K562 (cell line): ENCODE measurements around the gene RBPJ. TPM values are rescaled to one million over a fixed set of nuclear protein-coding genes. Genes with fewer than 3 reads are reported as not detected.

ENCODE experiments used
- ATAC-seq: fragments of 200-7000 bp; cut with Tn5 transposase; 3 replicates; pipeline ENCODE4 v1.9.1; 2020; ENCODE audit warnings: moderate library complexity
- BruUV-seq: library from RNA; stranded (reverse); fragments of 400-500 nt; replicated peaks from 2 replicates; lab custom pipeline; 2021; lab: Mats Ljungman, UMichigan
- CTCF ChIA-PET: fragments of 300-600 bp; formaldehyde crosslinking; extraction: SDS; loops from one replicate; lab custom pipeline; 2021; ENCODE audit warnings: low intra/inter-chr PET ratio; lab: Yijun Ruan, JAX
- POLR2A ChIA-PET: fragments of 300-600, 350-650 bp; sonication (Branson Sonifier 250); formaldehyde crosslinking; extraction: SDS; loops from one replicate; lab custom pipeline; 2021; ENCODE audit warnings: antibody characterized with exemption, inconsistent platforms; lab: Yijun Ruan, JAX
- DNase-seq, 4 experiments: peaks; one replicate each; pipeline versions ENCODE4 v3.0.0 to v3.0.0-alpha.2; 2011 to 2018; ENCODE audit warnings: low spot score in 3 of 4, mixed read lengths in 3 of 4; ENCODE audit errors: extremely low read depth in 1 of 4
- FAIRE-seq: peaks from 2 replicates; lab custom pipeline; 2011; peaks lifted over from hg19 to GRCh38; lab: Jason Lieb, UNC
- H2AFZ ChIP-seq: 2 replicates; pipeline ENCODE4 v1.6.0; 2011; ENCODE audit warnings: low read depth, low read length, control low read depth, inconsistent platforms
- H3K27ac ChIP-seq: fragments of 200-600 bp; 3 replicates; pipeline ENCODE4 v1.8.0; 2011; ENCODE audit warnings: low read depth, mild to moderate bottlenecking, control low read depth, inconsistent platforms, low read length, moderate library complexity, mixed read lengths; ENCODE audit errors: extremely low read depth
- H3K27me3 ChIP-seq, 2 experiments: fragments of 300-600 bp in 1 of 2; 2 replicates in 1 of 2; 3 replicates in 1 of 2; pipeline versions ENCODE4 v1.6.0 to v1.8.0; 2011; ENCODE audit warnings: inconsistent platforms in 2 of 2, low read length in 2 of 2, mild to moderate bottlenecking in 1 of 2, mixed read lengths in 1 of 2, moderate library complexity in 1 of 2; ENCODE audit not compliant: control insufficient read depth in 2 of 2, insufficient read depth in 2 of 2
- H3K36me3 ChIP-seq: fragments of 300-600 bp; 3 replicates; pipeline ENCODE4 v1.8.0; 2011; ENCODE audit warnings: mild to moderate bottlenecking, low read length, inconsistent platforms; ENCODE audit not compliant: control insufficient read depth, insufficient read depth
- H3K4me1 ChIP-seq, 2 experiments: fragments of 200-600 bp in 1 of 2; replicated peaks in 1 of 2; 2 replicates in 1 of 2; 3 replicates in 1 of 2; pipeline versions ENCODE4 v1.5.1 to v1.8.0; 2011; ENCODE audit warnings: inconsistent platforms in 2 of 2, low read length in 2 of 2, mild to moderate bottlenecking in 1 of 2, mixed read lengths in 1 of 2, moderate library complexity in 1 of 2; ENCODE audit not compliant: control insufficient read depth in 2 of 2, insufficient read depth in 2 of 2
- H3K4me2 ChIP-seq: 2 replicates; pipeline ENCODE4 v1.6.1; 2011; ENCODE audit warnings: low read length, control low read depth, inconsistent platforms, mixed read lengths; ENCODE audit not compliant: insufficient read depth
- H3K4me3 ChIP-seq: fragments of 200-600 bp; sonication (generic), shearing (Covaris generic); 2 replicates; pipeline ENCODE4 v1.5.1; 2016; ENCODE audit warnings: control low read depth, inconsistent platforms
- H3K79me2 ChIP-seq: fragments of 200-600 bp; 3 replicates; pipeline ENCODE4 v1.8.0; 2011; ENCODE audit warnings: low read length, inconsistent platforms; ENCODE audit not compliant: control insufficient read depth, insufficient read depth
- H3K9ac ChIP-seq, 2 experiments: 2 replicates each; pipeline versions ENCODE4 v1.6.0 to v1.6.1; 2011; ENCODE audit warnings: low read depth in 2 of 2, low read length in 2 of 2, control low read depth in 1 of 2, inconsistent platforms in 1 of 2, mild to moderate bottlenecking in 1 of 2, mixed read lengths in 1 of 2; ENCODE audit not compliant: insufficient read depth in 1 of 2
- H3K9me1 ChIP-seq: one replicate; pipeline ENCODE4 v1.6.0; 2011; ENCODE audit warnings: inconsistent platforms, mild to moderate bottlenecking, low read length, moderate library complexity; ENCODE audit not compliant: control insufficient read depth, insufficient read depth
- H3K9me3 ChIP-seq: replicated peaks from 2 replicates; pipeline ENCODE4 v1.5.1; 2011; ENCODE audit warnings: low read depth, low read length, inconsistent platforms; ENCODE audit not compliant: control insufficient read depth, insufficient read depth
- H4K20me1 ChIP-seq: replicated peaks from 2 replicates; pipeline ENCODE4 v1.6.1; 2011; ENCODE audit warnings: low read length, inconsistent platforms, mixed read lengths; ENCODE audit not compliant: control insufficient read depth, insufficient read depth
- DACH1 ChIP-seq: fragments of 450-650 bp; IDR thresholded peaks from 2 replicates; pipeline ENCODE4 v1.6.1; 2018; ENCODE audit not compliant: partially characterized antibody
- DEAF1 ChIP-seq: fragments of 450-650 bp; formaldehyde crosslinking; IDR thresholded peaks from 2 replicates; pipeline ENCODE4 v1.4.0; 2020; ENCODE audit warnings: mild to moderate bottlenecking, moderate library complexity
- ELK3 ChIP-seq: fragments of 450-650 bp; formaldehyde crosslinking; IDR thresholded peaks from 2 replicates; pipeline ENCODE4 v1.4.0; 2020; ENCODE audit warnings: mild to moderate bottlenecking
- FOXO4 ChIP-seq: fragments of 450-650 bp; formaldehyde crosslinking; IDR thresholded peaks from 2 replicates; pipeline ENCODE4 v1.4.0; 2020; ENCODE audit warnings: mild to moderate bottlenecking, moderate library complexity
- HDAC8 ChIP-seq: fragments of 450-650 bp; IDR thresholded peaks from 2 replicates; pipeline ENCODE4 v1.6.1; 2016; ENCODE audit warnings: mild to moderate bottlenecking, missing genetic modification characterization, moderate library complexity, missing compliant biosample characterization
- KLF13 ChIP-seq: fragments of 450-650 bp; IDR thresholded peaks from 2 replicates; pipeline ENCODE4 v1.6.1; 2016; ENCODE audit warnings: missing genetic modification characterization, low read depth, mild to moderate bottlenecking, missing compliant biosample characterization, moderate library complexity, borderline replicate concordance
- MAFF ChIP-seq: IDR thresholded peaks from 2 replicates; pipeline ENCODE4 v1.6.1; 2012; ENCODE audit warnings: low read length, improper control_type of control experiment
- NFE2L1 ChIP-seq: fragments of 450-650 bp; IDR thresholded peaks from 2 replicates; pipeline ENCODE4 v1.6.1; 2016; ENCODE audit warnings: missing genetic modification characterization, low read depth, mild to moderate bottlenecking, missing compliant biosample characterization, moderate library complexity, borderline replicate concordance
- PHF8 ChIP-seq: fragments of 200-600 bp; sonication (generic); IDR thresholded peaks from 2 replicates; pipeline ENCODE4 v1.6.1; 2012; ENCODE audit warnings: mixed run types, mild to moderate bottlenecking, inconsistent platforms, low read length, moderate library complexity, borderline replicate concordance
- PYGO2 ChIP-seq: fragments of 450-650 bp; IDR thresholded peaks from 2 replicates; pipeline ENCODE4 v1.6.1; 2016; ENCODE audit warnings: mild to moderate bottlenecking, missing genetic modification characterization, moderate library complexity, missing compliant biosample characterization
- ZC3H11A ChIP-seq: IDR thresholded peaks from 2 replicates; pipeline ENCODE4 v1.6.1; 2012; ENCODE audit warnings: low read depth, low read length, improper control_type of control experiment
- ZSCAN32 ChIP-seq: fragments of 450-650 bp; formaldehyde crosslinking; IDR thresholded peaks from 2 replicates; pipeline ENCODE4 v1.4.0; 2020; ENCODE audit warnings: mild to moderate bottlenecking, moderate library complexity
- WGBS: fragments of 100-300 bp; shearing (Covaris generic); methylation state at CpG from one replicate; pipeline ENCODE4 v1.1.6; 2016; ENCODE audit warnings: low coverage, mixed read lengths; ENCODE audit not compliant: insufficient coverage; ENCODE audit errors: missing lambda C conversion rate; 5-methylcytosine and 5-hydroxymethylcytosine counted together
- in situ Hi-C: fragments of 300-500 bp; cut with MboI; formaldehyde crosslinking; loops from 4 replicates; pipeline ENCODE4 v1.15.0; 2018; ENCODE audit warnings: inconsistent platforms, mixed read lengths
- intact Hi-C: fragments of 100-400 bp; cut with micrococcal nuclease; formaldehyde crosslinking; loops from 2 replicates; pipeline ENCODE4 v1.14.2; 2022
- polyA plus RNA-seq, 8 experiments: library from polyadenylated mRNA; depleted of rRNA in 4 of 8; stranded (reverse) in 5 of 8; unstranded in 3 of 8; fragments of >200 nt; fragmentation: Nextera tagmentation in 2 of 8; fragmentation: Illumina TruSeq in 1 of 8; extraction: Ambion mirVana in 2 of 8; extraction: Trizol in 1 of 8; gene quantifications; 2 replicates each; pipeline versions ENCODE4 v1.2.1 to v1.2.3, GENCODE V29; 2011 to 2014; ENCODE audit warnings: inconsistent platforms in 1 of 8, missing spikeins in 1 of 8
- total RNA-seq, 7 experiments: library from RNA; depleted of rRNA in 6 of 7; stranded (reverse); fragments of >200 nt in 6 of 7; fragmentation: Illumina TruSeq in 2 of 7; extraction: Trizol in 2 of 7; gene quantifications; 2 replicates each; pipeline versions ENCODE4 v1.2.1 to v1.2.3, GENCODE V29; 2011 to 2021; ENCODE audit warnings: low replicate concordance in 1 of 7

Gene RBPJ
- total and polyA plus RNA-seq, 9 of the 15 experiments (the other 6 are each of a cell fraction or from before 2014, with no cell fraction given), result 17.2 to 49.4 (median 33.8) TPM

- H3K4me2 ChIP-seq, result no peak overlapping the region
- H3K9ac ChIP-seq, result no peak overlapping the region
- H3K4me1 ChIP-seq, result peaks cover 10 to 23% of the 10 kb centered on the region in 2 experiments; a peak in 4 of 5 replicates
- H4K20me1 ChIP-seq, result peaks cover 4% of the 10 kb centered on the region
- FAIRE-seq (no peak), DNase-seq (no peak), ATAC-seq (no peak)
- no peaks in the 10 kb centered on the region for H3K9me1 ChIP-seq
- no peaks in the 10 kb centered on the region for H3K27me3 ChIP-seq
- TF ChIP-seq MAFF (no peak), PHF8 (no peak), KLF13 (tag) (no peak), ELK3 (no peak), DACH1 (no peak), DEAF1 (CRISPR knock-in tag) (no peak), FOXO4 (no peak), ZC3H11A (no peak), HDAC8 (tag) (no peak), ZSCAN32 (CRISPR knock-in tag) (no peak), PYGO2 (tag) (no peak), NFE2L1 (no peak)
- peaks cover 9% of the 10 kb centered on the region for H3K9me3 ChIP-seq
- H3K4me3 ChIP-seq, result no peak overlapping the region
- no peak overlapping the region for H3K27ac ChIP-seq
- intact Hi-C loops (no loop called here), in situ Hi-C loops (no loop called here)
- H3K79me2 ChIP-seq, result peaks cover 24% of the 10 kb centered on the region
- H3K36me3 ChIP-seq, result no peaks in the 10 kb centered on the region
- CTCF ChIA-PET, result no interaction called here
- H2AFZ ChIP-seq, result no peak overlapping the region
- no TSS peak for BruUV-seq
- 47% methylated on average over 2 of the region's 2 CpGs for WGBS
- POLR2A ChIA-PET, result interaction anchor here (0.8 kb wide), 1 partner anchor 7 kb away, joined by 3 read pairs; no protein-coding TSS in a partner anchor
Observed at GRCh38 chr4:26317766-26318165, 3.0 kb upstream of the RBPJ start.
